Hematopoietic multipotent progenitor cell (in vitro differentiated cells): ENCODE results near the gene METTL26. TPM values are rescaled to one million over a fixed set of nuclear protein-coding genes. Genes with fewer than 3 reads are reported as not detected.
A peak's percentile ranks its signal among the peaks of the same experiment; 100 is the strongest.

Experiments used
- DNase-seq, 3 donors: peaks; one replicate each; pipeline ENCODE4 v3.0.0-alpha.2; 2011 to 2015; ENCODE audit warnings: low read depth in 2 of 3, low spot score in 2 of 3
- total RNA-seq: library from RNA; depleted of rRNA; stranded (reverse); fragments of >200 nt; gene quantifications from one replicate; pipeline ENCODE4 v1.2.3, GENCODE V29; 2012

Gene METTL26
- total RNA-seq, 1 donor, result 101 TPM

DNA sequence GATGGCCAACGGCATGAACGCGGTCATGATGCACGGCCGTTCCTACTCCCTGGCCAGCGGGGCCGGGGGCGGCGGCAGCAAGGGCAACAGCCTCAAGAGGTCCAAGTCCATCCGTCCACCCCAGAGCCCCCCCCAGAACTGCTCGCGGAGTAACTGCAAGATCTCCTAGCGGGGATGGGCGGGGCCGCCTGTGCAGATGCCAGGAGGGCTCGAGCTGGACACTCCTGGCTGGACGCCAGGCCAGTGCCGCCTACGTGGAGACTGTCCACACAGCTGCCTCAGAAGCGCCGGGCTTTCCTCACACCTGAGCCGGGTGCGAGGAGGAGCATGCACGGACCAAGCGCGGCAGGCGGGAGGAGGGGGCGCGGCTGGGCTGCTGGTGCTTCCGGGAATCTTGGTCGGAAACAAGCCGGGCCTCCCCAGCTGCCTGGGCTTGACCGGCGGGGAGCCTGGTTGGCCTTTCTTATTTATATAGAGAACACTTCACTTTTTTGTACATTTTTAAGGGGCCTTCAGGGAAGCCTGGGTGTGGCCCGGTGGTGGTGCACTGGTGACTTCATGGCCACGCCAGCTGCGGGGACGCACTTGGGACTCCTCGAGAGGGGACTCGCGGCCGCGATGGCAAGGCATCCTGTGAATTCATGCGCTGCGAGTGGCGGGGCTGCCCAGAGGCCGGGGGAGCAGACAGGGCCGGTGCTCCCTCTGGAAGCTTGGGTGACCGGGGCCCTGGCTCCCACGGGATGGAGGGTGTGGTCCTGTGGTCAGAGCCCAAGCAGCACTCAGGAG lies 8.5 kb downstream of the METTL26 start:
- DNase-seq, result no peak

DNA sequence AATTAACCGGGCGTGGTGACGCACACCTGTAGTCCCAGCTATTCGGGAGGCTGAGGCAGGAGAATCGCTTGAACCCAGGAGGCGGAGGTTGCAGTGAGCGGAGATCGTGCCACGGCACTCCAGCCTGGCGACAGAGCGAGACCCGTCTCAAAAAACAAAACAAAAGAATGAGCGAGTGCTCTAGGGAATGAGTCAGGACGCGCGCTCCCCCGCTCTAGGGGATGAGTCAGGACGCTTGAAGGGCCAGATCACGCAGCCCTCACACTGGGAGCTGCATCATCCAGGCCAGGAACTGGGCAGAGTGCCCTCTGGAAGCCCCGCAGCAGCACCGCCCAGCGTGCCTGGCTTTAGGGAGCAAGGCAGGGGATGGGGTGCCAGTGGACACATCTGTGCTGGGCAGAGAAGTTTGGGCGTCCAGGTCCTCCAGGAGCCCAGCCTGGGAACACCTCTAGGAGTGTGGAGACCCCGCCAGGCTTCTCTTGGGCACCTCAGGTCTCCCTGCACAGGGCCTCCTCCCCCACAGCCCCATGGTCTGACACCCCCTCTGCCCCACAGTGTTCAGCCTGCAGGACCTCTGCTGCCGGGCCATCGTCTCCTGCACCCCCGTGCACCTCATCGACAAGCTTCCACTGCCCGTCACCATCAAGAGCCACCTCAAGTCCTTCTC lies 9.2 kb downstream of the METTL26 start:
- DNase-seq, result no peak

DNA sequence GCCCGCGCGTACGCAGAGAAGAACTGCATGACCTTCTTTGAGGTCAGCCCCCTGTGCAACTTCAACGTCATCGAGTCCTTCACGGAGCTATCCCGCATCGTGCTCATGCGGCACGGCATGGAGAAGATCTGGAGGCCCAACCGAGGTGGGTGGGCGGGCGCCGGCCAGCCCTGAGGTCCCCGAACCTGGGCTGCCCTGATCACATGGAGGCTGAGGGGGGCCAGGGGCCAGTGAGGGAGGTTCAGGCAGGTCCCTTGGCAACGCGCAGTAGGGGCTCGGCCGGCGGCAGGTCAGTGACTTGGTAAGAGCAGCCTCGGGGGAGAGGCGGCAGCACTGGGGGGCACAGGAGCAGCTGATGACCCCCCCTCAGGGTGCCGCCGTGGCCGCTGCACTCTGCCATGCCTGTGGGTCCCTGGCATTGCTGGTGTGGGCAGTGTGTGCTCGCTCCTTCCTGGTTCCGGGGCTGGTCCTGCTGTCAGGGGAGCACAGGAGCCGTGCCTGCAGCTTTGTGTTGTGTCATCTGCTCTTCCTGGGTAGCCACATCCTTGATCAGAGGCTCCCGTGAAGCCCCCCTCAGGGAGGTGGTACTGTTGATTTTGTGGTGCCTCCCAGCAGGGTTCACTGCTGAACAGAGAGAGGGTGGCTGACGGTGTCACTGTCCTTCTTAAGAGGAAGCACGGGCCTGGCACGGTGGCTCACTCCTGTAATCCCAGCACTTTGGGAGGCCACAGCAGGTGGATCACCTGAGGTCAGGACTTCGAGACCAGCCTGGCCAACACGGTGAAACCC lies 9.9 kb downstream of the METTL26 start:
- no peak for DNase-seq

DNA sequence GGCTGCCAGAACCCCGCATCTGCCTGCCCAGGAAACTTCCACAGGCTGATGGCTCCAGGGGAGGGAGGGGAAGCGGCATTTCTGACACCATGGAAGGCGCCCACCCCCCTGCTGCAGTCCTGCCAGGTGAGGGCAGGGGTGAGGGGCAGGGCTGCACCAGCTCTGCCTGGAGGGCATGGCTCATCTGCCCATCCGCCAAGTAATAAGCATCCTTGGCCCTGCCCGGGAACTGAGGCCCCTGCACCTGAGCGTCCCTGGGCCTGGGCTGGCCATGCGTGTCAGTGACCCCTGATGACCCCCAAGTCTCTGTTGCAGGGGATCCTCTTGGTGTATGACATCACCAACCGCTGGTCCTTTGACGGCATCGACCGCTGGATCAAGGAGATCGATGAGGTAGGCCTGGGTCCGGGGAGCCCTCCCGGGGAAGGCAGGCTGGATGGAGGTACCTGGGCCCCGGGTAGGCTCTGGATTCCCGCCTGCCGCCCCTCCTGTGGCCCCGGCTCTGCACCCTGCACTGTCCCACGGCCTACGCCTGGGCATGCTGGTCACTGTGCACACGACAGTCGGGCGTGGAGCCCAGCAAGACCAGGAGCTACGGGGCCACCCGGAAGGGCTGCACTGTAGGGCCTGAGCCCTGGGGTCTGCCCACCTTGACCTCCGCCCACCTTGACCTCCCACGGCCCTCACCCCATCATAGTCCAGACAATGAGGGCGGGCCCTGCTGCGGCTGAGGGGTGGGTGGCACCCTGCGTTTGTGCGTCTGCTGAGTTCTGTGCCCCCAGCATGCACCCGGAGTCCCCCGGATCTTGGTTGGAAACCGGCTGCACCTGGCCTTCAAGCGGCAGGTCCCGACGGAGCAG lies 10.8 kb downstream of the METTL26 start:
- no peak for DNase-seq

DNA sequence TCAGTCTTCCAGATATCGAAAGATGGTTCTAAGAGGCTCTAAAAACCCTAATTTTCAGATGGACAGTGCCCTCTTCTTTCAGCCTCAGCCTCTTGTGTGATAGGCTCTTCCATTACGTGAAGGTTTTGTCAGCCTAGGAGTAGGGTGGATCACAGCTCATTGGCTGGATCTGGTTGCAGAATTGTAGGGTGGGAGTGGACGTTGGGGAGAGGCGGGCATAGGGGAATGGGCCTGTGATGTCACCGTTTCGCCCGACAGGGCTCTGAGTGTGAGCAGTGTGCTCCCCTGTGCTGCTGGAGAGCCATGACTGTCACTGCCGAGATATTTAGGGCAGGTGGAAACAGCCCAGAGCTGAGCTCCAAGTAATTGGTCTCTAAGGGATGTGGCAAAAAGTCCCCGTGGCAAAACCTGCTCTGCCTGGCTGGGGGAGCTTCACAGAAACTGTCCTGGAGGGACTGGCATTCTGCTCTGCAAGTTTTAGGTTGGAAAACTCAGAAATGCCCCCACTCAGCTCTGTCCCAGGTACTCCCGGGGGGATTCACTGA lies 11.5 kb downstream of the METTL26 start:
- DNase-seq, result no peak

- no peak for DNase-seq
Observed at GRCh38 chr16:622920-623280, 13.2 kb downstream of the METTL26 start.

DNA sequence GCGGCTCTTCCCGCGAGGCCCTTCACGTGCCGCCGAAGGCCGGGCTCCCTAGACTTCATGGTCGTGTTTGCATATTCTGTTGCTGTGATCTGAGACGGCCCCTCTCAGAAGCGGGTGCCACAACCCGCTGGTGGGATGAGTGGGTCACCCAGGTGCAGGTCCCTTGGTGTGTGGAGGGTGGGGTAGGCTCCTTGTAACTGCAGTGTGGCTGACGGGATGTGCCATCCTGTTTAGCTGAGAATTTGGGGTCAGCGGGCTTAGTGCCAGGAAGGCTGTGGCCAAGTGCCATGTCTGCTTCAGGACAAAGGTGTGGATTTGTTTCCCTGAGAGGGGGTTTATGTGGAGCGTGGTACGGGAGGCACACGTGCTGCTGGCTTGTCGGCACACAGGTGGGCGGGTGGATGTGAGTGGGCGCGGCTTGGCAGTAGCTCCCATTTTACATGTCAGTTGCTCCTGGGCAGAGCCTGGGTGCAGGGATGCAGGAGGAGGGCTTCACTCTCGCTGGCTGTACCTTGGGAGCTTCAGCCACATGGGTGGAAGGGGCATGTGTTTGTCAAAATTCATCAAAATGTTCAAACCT lies 14.5 kb downstream of the METTL26 start:
- no peak for DNase-seq

GRCh38 chr16:620700-621525 lies 15.2 kb downstream of the METTL26 start:
- DNase-seq, result no peak

GRCh38 chr16:619476-620100 lies 16.5 kb downstream of the METTL26 start:
- DNase-seq, result no peak

GRCh38 chr16:617855-618254 lies 18.2 kb downstream of the METTL26 start:
- DNase-seq, result no peak

DNA sequence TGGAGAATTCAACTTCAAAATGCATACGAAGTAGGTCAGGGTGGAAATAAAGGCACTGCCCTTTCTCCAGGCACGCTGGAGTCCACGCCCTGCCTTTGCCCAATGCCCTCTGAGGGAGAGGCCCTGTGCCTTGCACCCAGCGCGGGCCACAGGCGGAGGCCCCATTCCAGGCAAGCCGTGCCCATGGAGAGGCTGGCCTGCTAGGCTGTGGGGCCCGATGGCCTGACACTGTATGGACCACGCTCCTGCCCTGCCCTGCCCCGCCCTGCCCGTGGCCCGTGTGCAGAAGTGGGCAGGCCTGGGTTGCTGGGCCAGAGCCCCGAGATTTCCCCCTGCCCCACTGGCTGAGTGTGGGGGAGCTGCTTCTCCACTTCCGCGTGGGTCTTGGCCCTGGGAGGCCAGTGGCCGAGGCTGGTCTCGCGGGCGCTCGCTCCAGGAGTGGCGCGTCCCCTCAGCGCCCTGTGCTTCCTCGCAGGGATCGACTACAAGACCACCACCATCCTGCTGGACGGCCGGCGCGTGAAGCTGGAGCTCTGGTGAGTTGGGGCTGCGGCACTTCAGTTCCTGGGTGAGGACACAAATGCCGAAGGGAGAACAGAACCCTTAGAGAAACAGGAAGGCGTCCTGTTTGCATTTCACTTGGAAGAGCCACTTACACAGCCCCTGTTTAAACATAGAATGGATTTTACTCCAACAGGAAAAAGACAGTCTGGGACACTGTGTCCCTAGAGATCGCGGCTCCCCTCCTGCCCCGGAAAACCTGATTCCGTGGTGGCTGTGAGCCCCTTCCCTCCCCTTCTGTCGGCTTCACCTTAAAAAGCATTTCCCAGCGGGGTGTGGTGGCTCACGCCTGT lies 19.1 kb downstream of the METTL26 start:
- no peak for DNase-seq

DNA sequence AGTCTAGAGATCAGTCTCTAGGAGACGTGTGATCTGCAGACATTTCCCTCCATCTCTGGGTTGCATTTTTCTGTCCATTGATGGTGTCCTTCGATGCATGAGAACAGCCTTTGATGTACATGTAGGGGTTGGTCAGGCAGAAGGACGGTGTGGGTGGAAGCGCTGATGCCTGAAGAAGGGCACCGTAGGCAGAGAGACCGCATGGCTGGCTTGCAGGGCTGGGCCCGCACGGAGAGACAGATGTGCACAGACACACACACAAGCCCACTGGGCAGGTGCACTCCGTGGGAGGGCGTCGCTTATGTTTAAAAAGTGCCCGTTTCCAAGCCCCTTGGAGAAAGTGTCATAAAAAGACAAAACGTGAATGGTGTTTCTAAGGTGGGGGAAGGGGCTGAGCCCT lies 21.0 kb downstream of the METTL26 start:
- DNase-seq, result no peak

DNA sequence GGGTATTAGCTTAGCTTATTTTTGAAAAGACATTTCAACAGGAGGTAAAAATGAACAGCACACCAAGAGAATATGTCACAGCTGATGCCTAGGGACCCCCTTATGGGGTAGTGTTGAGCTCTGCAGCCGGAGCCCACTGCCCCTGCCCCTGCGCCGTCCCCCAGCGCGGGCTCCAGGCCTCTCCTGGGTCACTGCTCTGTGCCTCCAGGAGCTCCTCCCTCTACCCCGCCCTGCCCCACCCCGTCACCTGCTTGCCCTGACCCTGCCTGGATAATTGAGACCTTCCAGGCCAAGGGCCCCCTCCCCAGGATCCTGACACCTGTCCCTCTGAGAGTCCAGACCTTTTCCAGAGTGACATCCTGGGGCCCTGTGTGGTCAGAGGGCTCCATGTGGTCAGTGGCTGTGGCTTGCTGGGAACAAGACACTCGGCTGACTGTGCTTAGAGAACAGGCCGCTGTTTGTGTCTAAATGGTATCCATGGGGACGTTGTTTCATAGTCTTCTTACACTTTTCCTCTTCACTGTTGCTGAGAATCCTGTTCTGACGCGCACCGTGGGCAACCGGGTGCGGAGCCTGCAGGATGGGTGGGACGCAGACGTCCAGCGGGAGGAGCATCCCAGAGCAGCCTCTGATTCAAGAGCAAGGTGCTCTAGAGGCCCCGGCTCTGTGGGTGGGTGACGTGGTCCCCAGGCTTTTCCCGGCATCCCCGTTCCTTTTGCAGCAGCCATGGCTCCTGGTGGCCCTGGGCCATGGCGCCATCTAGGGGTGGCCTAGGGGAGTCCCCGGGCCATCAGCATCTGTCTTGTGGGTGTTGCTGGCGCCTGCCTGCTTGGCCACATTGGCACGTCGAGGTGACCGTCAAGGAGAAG lies 25.4 kb downstream of the METTL26 start:
- peak; percentile 33 to 59 (median 37) for DNase-seq

- DNase-seq, result no peak
Observed at GRCh38 chr16:609984-610383, 26.1 kb downstream of the METTL26 start.

DNA sequence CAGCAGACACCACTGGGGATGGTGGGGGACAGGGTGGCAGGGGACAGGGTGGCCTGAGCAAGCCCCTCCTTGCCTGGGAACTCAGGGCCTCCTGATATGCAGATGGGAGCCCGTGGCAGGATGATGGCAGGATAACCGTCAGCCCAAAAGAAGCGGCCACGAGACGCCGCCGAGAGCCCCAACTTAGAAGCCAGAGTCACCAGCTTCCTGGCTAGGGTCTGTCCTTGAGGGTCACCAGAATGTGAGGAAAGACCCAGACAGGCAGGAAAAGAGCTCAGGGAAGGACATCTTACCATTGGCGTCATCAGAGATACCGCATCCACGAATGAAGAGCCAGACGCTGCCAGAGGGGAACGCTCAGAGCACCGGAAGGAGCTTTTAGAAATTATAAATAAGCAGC lies 26.8 kb downstream of the METTL26 start:
- no peak for DNase-seq

DNA sequence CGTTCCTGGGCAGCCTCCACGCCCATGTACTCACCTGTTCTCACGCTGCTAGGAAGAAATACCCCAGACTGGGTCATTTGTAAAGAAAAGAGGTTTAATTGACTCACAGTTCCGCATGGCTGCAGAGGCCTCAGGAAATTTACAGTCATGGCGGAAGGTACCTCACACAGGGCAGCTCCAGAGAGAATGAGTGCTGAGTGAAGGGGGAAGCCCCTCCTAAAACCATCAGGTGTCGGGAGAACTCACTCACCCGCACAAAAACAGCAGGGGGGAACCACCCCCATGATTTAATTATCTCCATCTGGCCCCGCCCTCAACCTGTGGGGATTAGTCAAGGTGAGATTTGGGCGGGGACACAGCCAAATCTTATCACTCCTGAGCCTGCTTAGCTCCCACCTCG lies 28.1 kb downstream of the METTL26 start:
- no peak for DNase-seq
